CD4-positive, alpha-beta T cell (primary cell): ENCODE measurements around the gene GPS1. TPM values are rescaled to one million over a fixed set of nuclear protein-coding genes. Genes with fewer than 3 reads are reported as not detected.

Source experiments
- ATAC-seq: fragments of 200-7000 bp; cut with Tn5 transposase; one replicate; pipeline ENCODE4 v1.10.0; 2022; ENCODE audit warnings: mild to moderate bottlenecking; ENCODE audit not compliant: poor library complexity
- CTCF ChIA-PET: fragments of 350-600 bp; sonication (Branson Sonifier 250); formaldehyde crosslinking; loops from one replicate; lab custom pipeline; 2021; ENCODE audit warnings: antibody characterized with exemption, inconsistent platforms; lab: Charles Lee
- POLR2A ChIA-PET: fragments of 350-600 bp; sonication (Branson Sonifier 250); formaldehyde crosslinking; loops from one replicate; lab custom pipeline; 2021; ENCODE audit warnings: antibody characterized with exemption, inconsistent platforms; lab: Charles Lee
- DNase-seq, 14 experiments: peaks; one replicate each; pipeline ENCODE4 v3.0.0-alpha.2; 2013 to 2020; ENCODE audit warnings: mixed read lengths in 2 of 14
- H3K27ac ChIP-seq, 2 donors: one replicate each; pipeline versions ENCODE4 v1.5.1 to v1.7.0; 2013; ENCODE audit warnings: low read length in 2 of 2, low read depth in 1 of 2, mild to moderate bottlenecking in 1 of 2
- H3K27me3 ChIP-seq, 2 experiments: 1 replicate in 1 of 2; 2 replicates in 1 of 2; pipeline versions ENCODE4 v1.6.1 to v1.7.0; 2013; ENCODE audit warnings: low read length in 2 of 2, control low read depth in 1 of 2, mild to moderate bottlenecking in 1 of 2, moderate library complexity in 1 of 2; ENCODE audit not compliant: insufficient read depth in 2 of 2, control insufficient read depth in 1 of 2
- H3K36me3 ChIP-seq: one replicate; pipeline ENCODE4 v1.6.1; 2013; ENCODE audit warnings: low read length, control low read depth; ENCODE audit not compliant: insufficient read depth
- H3K4me1 ChIP-seq: one replicate; pipeline ENCODE4 v1.6.1; 2013; ENCODE audit warnings: low read length, control low read depth; ENCODE audit not compliant: insufficient read depth
- H3K4me3 ChIP-seq: one replicate; pipeline ENCODE4 v1.5.1; 2013; ENCODE audit warnings: mild to moderate bottlenecking, low read length, moderate library complexity
- H3K9me3 ChIP-seq, 2 experiments: 1 replicate in 1 of 2; 2 replicates in 1 of 2; pipeline versions ENCODE4 v1.6.1 to v1.7.0; 2013; ENCODE audit warnings: low read length in 2 of 2, mild to moderate bottlenecking in 2 of 2, control low read depth in 1 of 2, moderate library complexity in 1 of 2; ENCODE audit not compliant: control insufficient read depth in 1 of 2, insufficient read depth in 1 of 2
- H3K27ac Mint-ChIP-seq: one replicate; pipeline ENCODE4 v1.8.0; 2020; ENCODE audit warnings: mixed read lengths
- H3K27me3 Mint-ChIP-seq: one replicate; pipeline ENCODE4 v1.8.0; 2021; ENCODE audit warnings: mixed read lengths
- H3K36me3 Mint-ChIP-seq: one replicate; pipeline ENCODE4 v1.8.0; 2021; ENCODE audit warnings: low read depth, mixed read lengths
- H3K4me1 Mint-ChIP-seq: one replicate; pipeline ENCODE4 v1.8.0; 2021; ENCODE audit warnings: low read depth, mixed read lengths
- H3K4me3 Mint-ChIP-seq: one replicate; pipeline ENCODE4 v1.8.0; 2020; ENCODE audit warnings: mild to moderate bottlenecking, mixed read lengths
- H3K9me3 Mint-ChIP-seq: one replicate; pipeline ENCODE4 v1.8.0; 2020; ENCODE audit warnings: mixed read lengths
- intact Hi-C, 2 experiments: fragments of 100-400 bp; cut with DNase I in 1 of 2; cut with micrococcal nuclease in 1 of 2; formaldehyde crosslinking; loops; one replicate each; pipeline versions ENCODE4 v1.15.1 to v1.9.0; 2023 to 2025; cut with DNase I, micrococcal nuclease
- total RNA-seq, 174 experiments: library from RNA in 2 of 174; stranded (reverse) in 2 of 174; gene quantifications; one replicate each; pipeline ENCODE4 v1.2.3 and lab custom pipeline; 2021 to 2026
- TF ChIP-seq, protein P1 (sequence below): fragments of 200-600 bp; IDR thresholded peaks from one replicate; pipeline ENCODE4 v1.8.0; 2022; ENCODE audit warnings: antibody characterized with exemption, mild to moderate bottlenecking

GPS1 gene
- total RNA-seq, 2 experiments from 2014 or later, result 64.6 to 69.3 TPM

DNA sequence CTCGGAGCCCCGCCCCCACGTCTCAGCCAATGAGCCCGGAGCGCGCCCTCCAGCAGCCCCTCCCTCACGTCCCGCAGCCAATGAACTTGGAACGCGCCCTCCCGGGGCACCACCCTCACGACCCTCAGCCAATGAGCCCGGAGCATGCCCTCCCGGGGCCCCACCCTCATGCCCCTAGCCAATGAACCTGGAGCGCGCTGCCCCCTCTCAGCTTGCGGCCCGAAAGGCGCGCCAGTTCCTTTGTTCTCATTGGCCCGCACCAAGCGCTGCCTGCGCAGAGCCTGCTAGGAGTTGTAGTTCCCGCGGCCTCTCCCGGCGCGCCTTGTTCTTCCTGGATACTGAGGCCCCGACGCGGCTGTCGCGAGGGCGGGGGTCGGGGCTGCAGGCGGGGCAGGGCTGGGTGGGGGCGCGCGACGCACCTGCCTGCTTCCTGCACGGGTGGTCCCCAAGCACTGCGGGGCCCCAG lies 28.7 kb upstream of the GPS1 start, which contains the start of gene LRRC45:
Gene LRRC45 (plus strand): TSS at position 325 of the 466 bp plus-strand sequence. CDS start 339 bp downstream, outside the sequence.
- DNase-seq (peak; percentile 99 to 100 (median 100)), ATAC-seq (peak; percentile 94)
- peaks cover 11% of the 10 kb centered on the region for H3K36me3 ChIP-seq
- H3K36me3 Mint-ChIP-seq, result peaks cover 5% of the 10 kb centered on the region
- H3K27me3 Mint-ChIP-seq, result no peaks in the 10 kb centered on the region
- H3K4me3 Mint-ChIP-seq, result peak within 1 kb of the TSS; percentile 92
- H3K27ac Mint-ChIP-seq, result peak within 1 kb of the TSS; percentile 69
- CTCF ChIA-PET, result interaction anchor here (0.6 to 6.2 kb wide), 4 partner anchors 14 to 145 kb away, joined by 4 to 174 read pairs (median 6); partner anchors contain the start of genes DCXR, MAFG and NOTUM
- intact Hi-C loops, result loop anchor here (1.0 to 5.0 kb wide), 4 partner anchors 14 to 151 kb away; partner anchors contain the start of genes ARHGDIA (in 2 of the 2), ASPSCR1 (in 1 of the 2), DCXR (in 1 of the 2) and FASN (in 1 of the 2)
- H3K9me3 ChIP-seq, result no peaks in the 10 kb centered on the region
- POLR2A ChIA-PET, result interaction anchor here (0.7 to 5.0 kb wide), 16 partner anchors 9 to 339 kb away, joined by 3 to 51 read pairs (median 4); partner anchors contain the start of genes ARL16, ASPSCR1, DCXR and HGS
- peaks cover 21% of the 10 kb centered on the region for H3K4me1 Mint-ChIP-seq
- no peaks in the 10 kb centered on the region for H3K27me3 ChIP-seq
- TF ChIP-seq, protein P1, sequence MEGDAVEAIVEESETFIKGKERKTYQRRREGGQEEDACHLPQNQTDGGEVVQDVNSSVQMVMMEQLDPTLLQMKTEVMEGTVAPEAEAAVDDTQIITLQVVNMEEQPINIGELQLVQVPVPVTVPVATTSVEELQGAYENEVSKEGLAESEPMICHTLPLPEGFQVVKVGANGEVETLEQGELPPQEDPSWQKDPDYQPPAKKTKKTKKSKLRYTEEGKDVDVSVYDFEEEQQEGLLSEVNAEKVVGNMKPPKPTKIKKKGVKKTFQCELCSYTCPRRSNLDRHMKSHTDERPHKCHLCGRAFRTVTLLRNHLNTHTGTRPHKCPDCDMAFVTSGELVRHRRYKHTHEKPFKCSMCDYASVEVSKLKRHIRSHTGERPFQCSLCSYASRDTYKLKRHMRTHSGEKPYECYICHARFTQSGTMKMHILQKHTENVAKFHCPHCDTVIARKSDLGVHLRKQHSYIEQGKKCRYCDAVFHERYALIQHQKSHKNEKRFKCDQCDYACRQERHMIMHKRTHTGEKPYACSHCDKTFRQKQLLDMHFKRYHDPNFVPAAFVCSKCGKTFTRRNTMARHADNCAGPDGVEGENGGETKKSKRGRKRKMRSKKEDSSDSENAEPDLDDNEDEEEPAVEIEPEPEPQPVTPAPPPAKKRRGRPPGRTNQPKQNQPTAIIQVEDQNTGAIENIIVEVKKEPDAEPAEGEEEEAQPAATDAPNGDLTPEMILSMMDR, result no peak
- peaks cover 47% of the 10 kb centered on the region for H3K4me1 ChIP-seq
- H3K9me3 Mint-ChIP-seq, result no peaks in the 10 kb centered on the region
- H3K4me3 ChIP-seq, result peak within 1 kb of the TSS; percentile 71
- peak within 1 kb of the TSS in 1 of 2 donors; percentile 46 for H3K27ac ChIP-seq

GRCh38 chr17:82023447-82024241 lies 28.1 kb upstream of the GPS1 start:
- TF ChIP-seq, protein P1, result no peak

DNA sequence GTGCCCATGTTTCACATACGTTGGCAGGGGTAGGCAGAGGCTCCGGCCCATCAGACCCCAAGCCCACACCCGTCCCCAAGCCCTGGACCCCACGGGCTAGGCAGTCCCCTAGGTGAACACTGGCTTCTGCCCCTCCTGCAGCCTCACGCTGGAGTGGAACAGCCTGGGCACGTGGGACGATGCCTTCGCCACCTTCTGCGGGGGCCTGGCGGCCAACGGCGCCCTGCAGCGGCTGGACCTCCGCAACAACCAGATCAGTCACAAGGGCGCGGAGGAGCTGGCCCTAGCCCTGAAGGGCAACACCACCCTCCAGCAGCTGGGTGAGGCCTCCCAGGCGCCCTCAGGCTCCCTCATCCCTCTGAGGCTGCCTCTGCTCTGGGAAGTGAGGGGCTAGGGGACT lies 26.8 kb upstream of the GPS1 start:
- Mint-ChIP-seq H3K27me3 (no peaks in the 10 kb centered on the region), H3K27ac (no peak overlapping the region), H3K9me3 (no peaks in the 10 kb centered on the region), H3K4me3 (peak overlapping the region; percentile 11), H3K36me3 (peaks cover 5% of the 10 kb centered on the region), H3K4me1 (peaks cover 25% of the 10 kb centered on the region)
- Histone ChIP-seq H3K9me3 (no peaks in the 10 kb centered on the region), H3K4me3 (no peak overlapping the region), H3K4me1 (peaks cover 52% of the 10 kb centered on the region), H3K27ac (no peak overlapping the region), H3K27me3 (no peaks in the 10 kb centered on the region), H3K36me3 (no peaks in the 10 kb centered on the region)
- ATAC-seq (no peak), DNase-seq (no peak)
- TF ChIP-seq, protein P1, result no peak
- POLR2A ChIA-PET, result interaction anchor here (3.4 kb wide), 1 partner anchor 13 kb away, joined by 27 read pairs; the partner anchor contains the start of gene DCXR
- CTCF ChIA-PET, result no interaction called here
- intact Hi-C loops, result loop anchor here (5.0 kb wide), 1 partner anchor 153 kb away; the partner anchor contains the start of gene ARHGDIA (in 2 of the 2)

More at GRCh38 chr17:82023447-82024241, 28.1 kb upstream of the GPS1 start:
- Mint-ChIP-seq H3K36me3 (peaks cover 5% of the 10 kb centered on the region), H3K4me3 (peak overlapping the region; percentile 83), H3K4me1 (peaks cover 21% of the 10 kb centered on the region), H3K27me3 (no peaks in the 10 kb centered on the region), H3K27ac (peak overlapping the region; percentile 69), H3K9me3 (no peaks in the 10 kb centered on the region)
- DNase-seq (peak in 2 of 14 experiments; percentile 7 to 24), ATAC-seq (no peak)
- Histone ChIP-seq H3K4me3 (peak overlapping the region; percentile 71), H3K9me3 (no peaks in the 10 kb centered on the region), H3K36me3 (peaks cover 5% of the 10 kb centered on the region), H3K27me3 (no peaks in the 10 kb centered on the region), H3K4me1 (peaks cover 47% of the 10 kb centered on the region), H3K27ac (no peak overlapping the region)
- intact Hi-C loops, result loop anchor here (1.0 to 5.0 kb wide), 3 partner anchors 14 to 151 kb away; partner anchors contain the start of genes ARHGDIA (in 2 of the 2), DCXR (in 1 of the 2) and FASN (in 1 of the 2)
- CTCF ChIA-PET, result interaction anchor here (1.3 to 6.2 kb wide), 2 partner anchors 14 to 64 kb away, joined by 8 to 174 read pairs; partner anchors contain the start of genes DCXR and NOTUM
- POLR2A ChIA-PET, result interaction anchor here (0.7 to 5.0 kb wide), 16 partner anchors 8 to 340 kb away, joined by 3 to 51 read pairs (median 4); partner anchors contain the start of genes ARL16, ASPSCR1, DCXR and HGS
